Stromal cell of bone marrow (primary cell): Measurements from ENCODE around the gene CALR.
A peak's percentile ranks its signal among the peaks of the same experiment; 100 is the strongest.
"Not testable (repeated sequence)": the region's sequence is repeated elsewhere in the genome, so short reads cannot be mapped to it uniquely, and the experiment has no call there.

Source experiments
- DNase-seq: peaks from one replicate; pipeline ENCODE4 v3.0.0-alpha.2; 2012; ENCODE audit warnings: low read depth

The CALR gene

DNA sequence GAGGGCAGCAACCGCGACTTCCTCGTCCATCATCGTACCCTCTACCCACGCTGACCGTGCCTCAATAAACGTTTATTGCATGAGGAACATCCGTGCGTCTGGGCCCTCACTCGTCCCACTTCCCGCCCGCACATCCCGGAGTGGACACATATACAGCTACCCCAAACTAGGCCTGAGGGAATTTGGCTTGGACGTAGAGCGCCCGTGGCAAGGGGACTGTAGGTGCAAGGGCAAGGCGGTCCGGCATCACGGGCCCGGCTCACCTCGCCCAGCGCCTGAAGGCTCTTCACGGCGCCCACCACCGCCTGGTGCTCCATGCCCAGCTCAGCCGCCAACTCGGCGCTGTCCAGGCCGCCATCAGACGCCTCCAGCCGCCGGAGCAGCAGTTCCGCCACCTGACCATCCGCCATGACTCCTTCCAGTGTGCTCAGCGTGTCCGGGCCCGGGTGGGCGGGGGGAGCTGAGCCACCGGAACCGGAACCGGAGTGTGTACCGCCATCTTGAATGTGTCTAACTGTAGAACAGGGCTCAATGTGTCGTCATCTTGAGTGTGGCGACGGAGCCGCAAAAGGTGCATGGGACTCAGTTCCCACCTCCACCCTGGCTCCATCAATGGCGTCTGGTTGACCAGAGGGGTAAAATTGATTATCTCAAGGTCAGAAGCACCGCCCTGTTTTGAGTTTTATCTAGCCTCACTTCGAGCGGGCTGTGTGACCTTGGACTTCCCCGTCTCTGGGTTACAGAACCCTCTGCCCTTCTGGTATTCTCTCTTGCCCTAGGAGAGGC lies 4.9 kb upstream of the CALR start, which contains the start of gene FARSA:
TSS of gene FARSA (minus strand) at position 425 of the 786 bp plus-strand sequence. CDS start at position 410, 15 bp downstream.
- peak; percentile 84 for DNase-seq

- no peak for DNase-seq
These were observed 3.3 kb upstream of the CALR start for GRCh38 chr19:12935071-12935470.

DNA sequence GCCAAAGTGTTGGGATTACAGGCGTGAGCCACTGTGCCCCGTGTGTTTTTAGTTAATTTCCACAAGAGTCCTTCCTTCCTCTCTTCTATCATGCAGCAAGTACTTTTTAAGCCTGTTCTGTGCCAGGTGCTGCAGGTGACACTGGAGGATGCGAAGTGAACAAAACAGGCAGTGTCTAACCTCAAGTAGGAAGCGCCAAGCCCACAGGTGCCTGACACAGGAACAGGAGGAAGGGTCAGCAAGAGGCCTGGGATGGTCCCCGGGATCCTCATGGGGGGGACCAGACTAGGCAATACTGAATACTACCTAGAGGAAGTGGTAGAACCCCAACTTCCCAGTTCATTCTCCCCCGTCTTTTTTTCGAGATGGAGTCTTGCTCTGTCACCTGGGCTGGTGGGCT lies 1.8 kb upstream of the CALR start:
- no peak for DNase-seq

DNA sequence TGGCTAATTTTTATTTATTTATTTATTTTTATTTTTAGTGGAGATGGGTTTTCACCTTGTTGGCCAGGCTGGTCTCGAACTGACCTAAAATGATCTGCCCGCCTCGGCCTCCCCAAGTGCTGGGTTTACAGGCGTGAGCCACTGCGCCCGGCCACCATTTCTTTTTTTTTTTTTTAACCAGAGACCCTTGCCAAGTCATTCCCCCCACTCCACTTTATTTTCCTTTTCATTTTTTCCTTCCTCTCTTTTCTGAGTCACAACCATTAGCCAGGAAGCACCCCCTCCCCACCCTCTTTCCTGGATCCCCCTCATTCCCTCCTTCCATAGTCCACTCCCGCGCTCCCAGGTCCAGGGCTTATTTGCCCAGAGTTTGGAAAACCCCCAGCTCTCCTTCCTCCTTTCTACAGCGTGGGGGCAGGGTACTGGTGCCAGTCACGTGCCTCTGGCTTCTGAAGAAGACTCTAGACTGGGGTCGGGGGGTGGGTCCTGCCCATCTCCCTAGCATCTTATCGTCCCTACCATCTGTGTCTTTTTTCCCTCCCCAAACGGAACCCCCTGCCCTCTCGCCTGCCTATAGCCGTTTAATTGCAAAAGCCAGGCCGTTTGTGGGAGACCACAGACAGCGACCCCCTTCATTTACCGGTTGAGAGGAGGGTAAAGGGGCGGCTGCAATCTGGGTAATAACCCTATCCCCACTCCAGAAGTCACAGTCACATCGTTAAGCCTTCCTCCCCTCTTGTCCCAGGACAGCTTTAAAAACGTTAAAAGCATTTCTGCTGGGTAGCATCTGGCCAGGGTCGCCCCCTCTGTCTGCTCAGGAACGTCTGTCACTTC lies 1.1 kb upstream of the CALR start:
- no peak for DNase-seq

GRCh38 chr19:12938779-12939601 lies 581 bp downstream of the CALR start:
- DNase-seq: no peak

- no peak for DNase-seq
These were observed 1.6 kb downstream of the CALR start for GRCh38 chr19:12939975-12940423.

- DNase-seq: no peak
These were observed 2.5 kb downstream of the CALR start for GRCh38 chr19:12940897-12941296.

GRCh38 chr19:12943437-12944044 lies 5.1 kb downstream of the CALR start:
- no peak for DNase-seq

- DNase-seq: no peak
These were observed 5.8 kb downstream of the CALR start for GRCh38 chr19:12944104-12944674.

- peak; percentile 95 for DNase-seq
These were observed 7.2 kb downstream of the CALR start, which contains the start of gene RAD23A for GRCh38 chr19:12945479-12946091. Gene RAD23A, plus strand, starts transcription at chr19:12945862. Its CDS starts 87 bp downstream, at chr19:12945949.

- peak; percentile 62 for DNase-seq
These were observed 7.8 kb downstream of the CALR start for GRCh38 chr19:12946092-12946721.

DNA sequence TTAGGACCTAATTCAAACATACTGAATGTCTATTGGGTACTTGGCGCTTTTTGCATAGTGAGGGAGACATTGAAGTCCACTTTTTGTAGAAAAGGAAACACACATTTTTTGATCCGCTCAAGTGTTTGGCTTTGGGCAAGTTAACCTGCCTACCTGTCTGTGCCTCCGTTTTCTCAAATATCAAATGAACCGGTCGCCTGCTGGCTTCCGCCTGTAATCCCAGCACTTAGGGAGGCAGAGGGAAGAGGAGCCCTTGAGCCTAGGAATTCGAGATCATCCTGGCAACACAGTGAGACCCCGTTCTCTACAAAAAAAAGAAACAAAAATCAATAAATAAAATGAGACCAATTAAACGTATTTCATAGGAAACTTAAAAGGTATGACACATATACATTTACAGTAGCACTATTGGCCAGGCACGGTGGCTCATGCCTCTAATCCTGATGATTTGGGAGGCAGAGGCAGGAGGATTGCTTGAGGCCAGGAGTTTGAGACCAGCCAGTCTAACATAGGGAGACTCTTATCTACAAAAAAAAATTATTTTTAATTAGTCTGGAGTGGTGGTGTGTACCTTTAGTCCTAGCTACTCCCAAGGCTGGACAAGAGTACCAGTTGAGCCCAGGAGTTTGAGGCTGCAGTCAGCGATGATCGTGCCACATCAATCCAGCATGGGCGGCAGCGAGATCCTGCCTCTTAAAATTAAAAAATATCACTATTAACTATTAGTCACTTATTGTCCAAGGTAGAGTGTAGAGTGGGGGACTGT lies 8.5 kb downstream of the CALR start:
- no peak for DNase-seq

DNA sequence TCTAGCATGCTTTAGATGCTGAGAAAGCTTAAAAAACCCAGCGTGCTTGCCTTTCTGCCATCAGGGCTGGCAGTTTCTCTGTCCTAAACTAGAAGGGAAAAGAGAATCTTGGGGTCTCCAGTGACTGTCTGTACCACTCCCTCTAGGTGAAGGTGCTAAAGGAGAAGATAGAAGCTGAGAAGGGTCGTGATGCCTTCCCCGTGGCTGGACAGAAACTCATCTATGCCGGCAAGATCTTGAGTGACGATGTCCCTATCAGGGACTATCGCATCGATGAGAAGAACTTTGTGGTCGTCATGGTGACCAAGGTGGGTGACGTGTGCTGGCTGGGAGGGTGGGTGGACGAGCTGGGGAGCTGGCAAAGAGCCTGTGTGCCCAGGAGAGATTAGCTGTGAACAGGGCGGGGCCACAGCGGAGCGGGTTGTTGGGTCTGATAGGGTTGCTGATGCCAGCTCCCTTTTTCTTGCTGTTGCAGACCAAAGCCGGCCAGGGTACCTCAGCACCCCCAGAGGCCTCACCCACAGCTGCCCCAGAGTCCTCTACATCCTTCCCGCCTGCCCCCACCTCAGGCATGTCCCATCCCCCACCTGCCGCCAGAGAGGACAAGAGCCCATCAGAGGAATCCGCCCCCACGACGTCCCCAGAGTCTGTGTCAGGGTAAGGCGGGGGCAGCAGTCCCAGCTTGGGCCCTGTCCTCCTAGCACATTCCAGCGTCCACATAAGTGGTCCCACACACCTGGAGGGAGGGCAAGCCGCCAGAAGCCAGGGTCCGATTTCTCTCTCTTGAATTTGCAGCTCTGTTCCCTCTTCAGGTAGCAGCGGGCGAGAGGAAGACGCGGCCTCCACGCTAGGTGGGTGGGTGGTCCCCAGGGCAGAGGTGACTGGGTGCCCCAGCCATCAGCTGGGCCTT lies 9.5 kb downstream of the CALR start:
- no peak for DNase-seq

GRCh38 chr19:12948612-12949362 lies 10.4 kb downstream of the CALR start:
- no peak for DNase-seq

DNA sequence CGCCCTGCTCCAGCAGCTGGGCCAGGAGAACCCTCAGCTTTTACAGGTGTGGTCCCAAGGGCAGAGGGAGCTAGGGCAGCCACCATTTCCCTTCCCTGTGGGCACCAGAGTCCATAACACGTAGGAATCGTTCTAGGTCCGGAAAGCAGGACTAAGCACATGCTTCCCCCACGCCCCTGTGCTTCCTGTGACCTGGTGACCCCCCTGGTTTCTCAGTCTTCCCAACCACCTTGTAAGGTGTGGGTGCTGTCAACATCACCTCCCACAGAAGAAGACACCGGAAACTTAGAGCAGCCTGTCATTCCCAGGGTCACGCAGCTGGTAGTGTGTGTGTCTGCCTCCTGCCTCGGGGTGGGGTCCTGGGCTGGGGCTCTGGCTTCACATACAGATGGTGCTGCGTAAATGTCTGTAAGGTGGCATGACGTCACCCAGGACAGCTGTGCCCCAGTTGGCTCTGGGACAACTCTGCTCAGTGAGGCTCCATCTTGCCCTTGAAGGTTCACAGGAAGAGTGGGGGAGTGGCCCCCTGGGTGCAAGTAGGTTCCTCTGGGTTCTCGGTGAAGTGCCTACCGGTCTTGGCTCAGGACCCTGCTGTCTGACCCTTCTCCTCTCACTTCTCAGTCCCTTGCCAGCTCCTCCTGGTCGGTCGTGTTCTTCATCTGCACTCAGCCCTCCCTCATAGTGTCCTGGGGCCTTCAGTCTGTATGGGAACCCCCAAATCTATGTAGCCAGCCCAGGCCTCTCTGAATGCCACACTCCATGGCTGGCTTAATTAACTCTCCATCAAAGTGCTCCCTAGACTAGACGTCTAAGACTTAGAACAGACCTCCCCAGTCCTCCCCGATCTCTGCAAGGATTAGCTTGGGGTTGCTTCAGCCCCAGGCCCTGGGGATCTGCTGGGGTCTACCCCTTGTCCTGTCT lies 11.2 kb downstream of the CALR start:
- no peak for DNase-seq

DNA sequence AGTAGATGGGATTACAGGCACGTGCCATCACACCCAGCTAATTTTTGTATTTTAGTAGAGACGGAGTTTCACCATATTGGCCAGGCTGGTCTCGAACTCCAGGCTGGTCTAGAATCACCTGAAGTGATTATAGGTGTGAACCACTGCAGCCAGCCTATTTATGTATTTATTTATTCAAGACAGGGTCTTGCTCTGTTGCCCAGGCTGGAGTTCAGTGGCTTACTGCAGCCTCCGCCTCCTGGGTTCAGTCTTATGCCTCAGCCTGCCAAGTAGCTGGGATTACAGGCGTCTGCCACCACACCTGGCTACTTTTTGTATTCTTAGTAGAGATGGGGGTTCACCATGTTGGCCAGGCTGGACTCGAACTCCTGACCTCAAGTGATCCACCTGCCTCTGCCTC lies 13.6 kb downstream of the CALR start:
- not testable (repeated sequence) for DNase-seq
